ENCODE measurements around the gene SLC8A2. TPM values are rescaled to one million over a fixed set of nuclear protein-coding genes. Genes with fewer than 3 reads are reported as not detected.

Gene SLC8A2
- total and polyA plus RNA-seq, 10 of the 15 experiments (the other 5 are each of a cell fraction or from before 2014, with no cell fraction given): not detected

GRCh38 chr19:47509170-47509847 lies 37.6 kb upstream of the SLC8A2 start:
- SMC1A ChIA-PET (ENCODE audit: uncharacterized antibody, unreplicated experiment): interaction anchor here (0.7 kb wide), 1 partner anchor 198 kb away, joined by 4 read pairs; no protein-coding TSS in a partner anchor
- 94% methylated on average over 20 of the region's 20 CpGs for WGBS (ENCODE audit: insufficient coverage, insufficient replicate concordance, low lambda C conversion rate, missing lambda C conversion rate)
- Histone ChIP-seq H3K4me1 (ENCODE audit: control insufficient read depth, insufficient read depth, low read length) (peaks cover 8% of the 10 kb centered on the region), H3K79me2 (ENCODE audit: control insufficient read depth, insufficient read depth, low read length) (peaks cover 67% of the 10 kb centered on the region), H3K9ac (ENCODE audit: control insufficient read depth, insufficient read depth, low read length) (no peak overlapping the region), H3K4me2 (ENCODE audit: control insufficient read depth, insufficient read depth) (no peak overlapping the region), H3K27me3 (replicated peaks in 1 of 2; ENCODE audit: control insufficient read depth in 2 of 2, insufficient read depth in 2 of 2, low read length in 1 of 2) (no peaks in the 10 kb centered on the region), H3K36me3 (ENCODE audit: control insufficient read depth in 2 of 2, insufficient read depth in 2 of 2, low read length in 1 of 2) (peaks cover 10 to 14% of the 10 kb centered on the region in 2 experiments; a peak in 3 of 4 replicates), H3K27ac (ENCODE audit: control insufficient read depth, insufficient read depth) (no peak overlapping the region), H4K20me1 (ENCODE audit: control insufficient read depth, insufficient read depth) (no peaks in the 10 kb centered on the region; the same call in 1 of the 2 replicates), H3K4me3 (no peak overlapping the region), H2AFZ (ENCODE audit: control insufficient read depth, low read depth, low read length) (no peak overlapping the region), H3K9me3 (replicated peaks; ENCODE audit: control insufficient read depth, insufficient read depth, low read length) (no peaks in the 10 kb centered on the region)
- CTCF ChIA-PET: interaction anchor here (0.9 kb wide), 1 partner anchor 281 kb away, joined by 4 read pairs; no protein-coding TSS in a partner anchor
- no peak for FAIRE-seq
- BruUV-seq (replicated peaks): no TSS peak
- no peak for DNase-seq (ENCODE audit: low read depth, low spot score)
- POLR2A ChIA-PET: interaction anchor here (1.0 kb wide), 1 partner anchor 9 kb away, joined by 3 read pairs; no protein-coding TSS in a partner anchor
- intact Hi-C loops (cut with micrococcal nuclease; ENCODE audit: unreplicated experiment): no loop called here
- RAD21 ChIA-PET (ENCODE audit: unreplicated experiment): no interaction called here
- in situ Hi-C loops (cut with MboI): no loop called here
- no peak for ATAC-seq
- TF ChIP-seq SMARCA5 (IDR thresholded peaks at IDR 0.05) (no peak), ETV6 (conservative IDR thresholded peaks at IDR 0.05 in 1 of 2, IDR thresholded peaks at IDR 0.05 in 1 of 2; ENCODE audit: borderline replicate concordance in 1 of 2, low read depth in 1 of 2) (no peak), TCF7 (IDR thresholded peaks at IDR 0.05; ENCODE audit: borderline replicate concordance) (no peak), ZNF622 (IDR thresholded peaks at IDR 0.05) (no peak), KDM1A (IDR thresholded peaks at IDR 0.05; ENCODE audit: borderline replicate concordance) (no peak), MTA2 (IDR thresholded peaks at IDR 0.05; ENCODE audit: low read depth) (no peak), SMC3 (IDR thresholded peaks at IDR 0.05; ENCODE audit: borderline replicate concordance, low read length) (no peak), ESRRA (IDR thresholded peaks at IDR 0.05; ENCODE audit: low read length) (no peak), ZNF592 (IDR thresholded peaks at IDR 0.05) (no peak), MEF2B (IDR thresholded peaks at IDR 0.05; ENCODE audit: partially characterized antibody, poor library complexity, severe bottlenecking) (no peak), USF1 (IDR thresholded peaks at IDR 0.05; ENCODE audit: borderline replicate concordance, extremely low read length, insufficient read depth, low read depth, low read length) (no peak), CBX5 (IDR thresholded peaks at IDR 0.05; ENCODE audit: low read depth) (no peak), ZNF687 (IDR thresholded peaks at IDR 0.05) (no peak), ATF3 (IDR thresholded peaks at IDR 0.05; ENCODE audit: borderline replicate concordance, extremely low read depth, low read depth, low read length) (no peak)
